Measurements from ENCODE around the gene PHF14. TPM values are rescaled to one million over a fixed set of nuclear protein-coding genes. Genes with fewer than 3 reads are reported as not detected.

The PHF14 gene
- total RNA-seq, 2 experiments from 2014 or later = 26.9 to 29.1 TPM

DNA sequence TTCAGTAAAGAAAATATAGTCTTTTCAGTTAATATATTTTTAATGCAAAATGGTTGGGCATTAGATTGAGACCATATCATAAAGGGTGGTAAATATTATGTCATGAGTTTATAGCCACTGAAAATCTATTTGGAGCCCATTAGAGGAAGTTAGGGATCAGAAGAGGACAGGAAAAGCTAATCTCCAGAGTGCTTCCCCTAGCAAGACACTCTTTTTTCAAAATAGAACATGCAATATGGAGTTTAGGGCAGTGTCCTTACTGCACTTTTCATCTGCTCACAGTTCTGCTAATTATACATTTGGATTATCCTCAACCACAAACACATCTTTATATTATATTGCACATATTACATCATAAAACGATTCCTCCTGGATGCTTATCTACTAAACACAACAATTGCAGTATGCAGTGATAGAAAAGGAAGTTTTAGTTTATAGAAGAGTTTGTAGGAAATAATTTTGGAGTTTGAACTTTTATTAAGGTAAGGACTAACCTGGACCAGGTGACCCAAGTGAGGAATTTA, 159.8 kb downstream of the PHF14 start:
- Mint-ChIP-seq H3K27me3 (no peaks in the 10 kb centered on the region), H3K4me1 (peaks cover 29% of the 10 kb centered on the region), H3K27ac (no peak overlapping the region), H3K9me3 (no peaks in the 10 kb centered on the region), H3K36me3 (ENCODE audit: low read depth) (peaks cover 15% of the 10 kb centered on the region), H3K4me3 (no peak overlapping the region)
- POLR2A ChIA-PET = no interaction called here
- CTCF ChIA-PET = no interaction called here
- no peak for DNase-seq

DNA sequence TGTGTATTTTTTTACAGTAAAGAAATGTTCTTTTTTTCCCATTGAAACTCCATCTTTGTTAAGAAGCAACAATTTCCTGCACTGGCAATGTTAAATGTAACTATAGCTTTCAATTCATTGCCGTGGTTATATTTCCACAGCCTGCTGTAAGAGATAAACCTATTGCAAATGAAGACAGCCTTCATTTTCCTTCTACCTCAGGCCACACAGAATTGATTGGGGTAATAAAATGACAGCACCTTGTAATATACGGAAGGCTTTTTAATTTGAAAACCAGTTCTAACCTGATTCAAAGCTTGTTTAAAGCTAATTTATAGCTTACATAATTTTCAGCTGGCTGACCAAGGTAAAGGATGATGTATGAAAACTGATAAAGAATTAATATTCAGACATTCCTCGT, 161.9 kb downstream of the PHF14 start:
- CTCF ChIA-PET = no interaction called here
- no peaks in the 10 kb centered on the region for H3K9me3 Mint-ChIP-seq
- DNase-seq = no peak
- H3K4me1 Mint-ChIP-seq = peaks cover 15% of the 10 kb centered on the region
- H3K36me3 Mint-ChIP-seq (ENCODE audit: low read depth) = peaks cover 12% of the 10 kb centered on the region
- no peak overlapping the region for H3K4me3 Mint-ChIP-seq
- H3K27ac Mint-ChIP-seq = no peak overlapping the region
- POLR2A ChIA-PET = no interaction called here
- no peaks in the 10 kb centered on the region for H3K27me3 Mint-ChIP-seq

DNA sequence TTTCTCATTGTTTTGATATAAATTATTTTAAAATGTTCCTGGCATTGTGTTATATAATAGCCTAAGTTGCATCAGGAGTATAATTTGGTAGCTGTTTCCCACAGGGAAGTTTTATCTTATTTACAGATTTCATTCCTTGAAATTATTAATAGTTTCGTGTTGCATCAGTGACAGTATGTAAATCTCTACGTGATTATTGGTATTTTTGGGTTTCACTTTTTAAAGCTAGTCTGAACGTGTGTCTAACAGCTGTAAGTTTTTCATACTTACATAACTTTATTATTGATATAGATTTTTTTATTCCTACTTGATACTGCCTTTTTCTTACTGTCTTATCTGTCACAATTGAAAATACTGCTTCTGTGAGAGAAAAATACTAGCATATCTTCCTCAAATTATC, 167.9 kb downstream of the PHF14 start:
- CTCF ChIA-PET = no interaction called here
- POLR2A ChIA-PET = no interaction called here

DNA sequence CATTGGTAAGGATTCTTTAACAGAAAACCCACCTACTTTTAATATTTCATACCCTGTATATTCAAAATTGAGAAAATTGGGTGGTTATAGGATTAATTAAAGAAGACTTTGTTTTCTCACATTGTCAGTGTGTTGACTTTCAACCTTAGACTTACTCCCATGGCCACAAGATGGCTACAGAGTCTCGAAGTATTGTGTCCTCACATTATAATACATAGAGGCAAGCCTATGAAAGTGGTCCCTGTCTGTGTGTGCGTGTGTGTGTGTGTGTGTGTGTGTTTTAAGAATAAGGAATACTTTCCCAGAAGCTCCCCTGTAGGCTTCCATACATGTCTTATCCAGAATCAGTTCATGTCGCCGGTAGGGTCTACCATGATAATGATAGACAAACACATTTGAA, 180.0 kb downstream of the PHF14 start:
- Mint-ChIP-seq H3K9me3 (no peaks in the 10 kb centered on the region), H3K4me1 (no peaks in the 10 kb centered on the region), H3K27ac (no peak overlapping the region), H3K36me3 (ENCODE audit: low read depth) (no peaks in the 10 kb centered on the region), H3K27me3 (no peaks in the 10 kb centered on the region), H3K4me3 (no peak overlapping the region)
- POLR2A ChIA-PET = no interaction called here
- DNase-seq = no peak
- CTCF ChIA-PET = no interaction called here

More for the DNA sequence above, 167.9 kb downstream of the PHF14 start:
- no peak overlapping the region for H3K27ac Mint-ChIP-seq
- no peaks in the 10 kb centered on the region for H3K9me3 Mint-ChIP-seq
- no peak for DNase-seq
- H3K27me3 Mint-ChIP-seq = no peaks in the 10 kb centered on the region
- H3K36me3 Mint-ChIP-seq (ENCODE audit: low read depth) = no peaks in the 10 kb centered on the region
- no peak overlapping the region for H3K4me3 Mint-ChIP-seq
- no peaks in the 10 kb centered on the region for H3K4me1 Mint-ChIP-seq

DNA sequence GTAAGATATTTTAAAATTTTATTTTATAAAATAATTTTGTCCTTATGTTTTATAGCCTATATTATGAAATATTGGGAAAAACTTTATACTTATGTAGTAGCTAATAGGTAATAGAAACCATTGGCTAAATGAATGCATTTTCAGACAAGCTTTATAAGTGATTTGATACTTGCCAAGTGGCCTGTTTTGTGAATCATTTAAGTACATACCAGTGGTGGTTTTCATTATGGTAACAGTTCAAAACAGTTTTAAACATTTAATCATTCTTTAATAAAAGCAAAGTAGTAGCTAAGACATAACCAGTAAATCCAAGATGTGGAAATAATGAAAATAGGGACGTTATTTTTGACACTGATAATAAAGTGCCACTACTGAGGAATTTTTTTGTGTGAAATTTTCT, 182.2 kb downstream of the PHF14 start:
- Mint-ChIP-seq H3K4me3 (no peak overlapping the region), H3K36me3 (ENCODE audit: low read depth) (no peaks in the 10 kb centered on the region), H3K27ac (no peak overlapping the region), H3K27me3 (no peaks in the 10 kb centered on the region), H3K9me3 (no peaks in the 10 kb centered on the region), H3K4me1 (no peaks in the 10 kb centered on the region)
- DNase-seq = no peak
- CTCF ChIA-PET = no interaction called here
- POLR2A ChIA-PET = no interaction called here

DNA sequence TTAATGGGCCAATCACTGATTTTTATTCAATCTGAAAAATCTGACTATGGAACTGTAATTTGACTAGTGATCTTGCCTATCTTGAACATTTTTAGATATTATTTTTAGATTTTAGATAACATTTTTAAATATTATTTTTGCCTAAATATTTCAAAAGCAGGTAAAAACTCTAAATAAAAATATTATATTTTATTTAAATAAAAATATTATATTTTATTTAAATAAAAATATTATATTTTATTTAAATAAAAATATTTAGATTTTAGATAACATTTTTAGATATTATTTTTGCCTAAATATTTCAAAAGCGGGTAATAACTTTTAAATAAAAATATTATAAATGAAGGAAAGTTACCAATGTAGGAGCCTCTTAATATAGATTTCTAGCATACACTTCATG, 187.8 kb downstream of the PHF14 start:
- no peaks in the 10 kb centered on the region for H3K4me1 Mint-ChIP-seq
- DNase-seq = no peak
- no peak overlapping the region for H3K4me3 Mint-ChIP-seq
- no peaks in the 10 kb centered on the region for H3K36me3 Mint-ChIP-seq (ENCODE audit: low read depth)
- H3K27me3 Mint-ChIP-seq = no peaks in the 10 kb centered on the region
- ChIA-PET CTCF (no interaction called here), POLR2A (no interaction called here)
- no peaks in the 10 kb centered on the region for H3K9me3 Mint-ChIP-seq
- H3K27ac Mint-ChIP-seq = no peak overlapping the region

DNA sequence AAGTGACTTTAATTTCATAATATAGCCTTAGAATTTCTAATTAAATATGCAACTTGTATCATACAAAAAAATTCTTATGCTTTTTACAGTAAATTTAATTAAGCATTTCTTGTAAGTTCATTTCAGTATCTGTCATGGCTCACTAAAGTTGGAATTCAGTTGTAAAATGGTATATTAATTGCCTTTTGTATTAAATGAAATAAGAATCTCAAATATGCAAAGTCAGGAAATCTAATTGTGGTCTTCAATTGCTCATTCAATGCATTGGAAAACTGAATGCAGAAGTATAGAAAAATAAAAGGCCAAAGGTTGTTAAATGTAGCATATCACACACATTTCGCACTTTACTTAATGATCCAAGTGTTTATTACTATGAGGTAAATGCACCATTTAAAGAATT, 189.5 kb downstream of the PHF14 start:
- no peak overlapping the region for H3K27ac Mint-ChIP-seq
- no peaks in the 10 kb centered on the region for H3K9me3 Mint-ChIP-seq
- POLR2A ChIA-PET = no interaction called here
- CTCF ChIA-PET = no interaction called here
- no peak for DNase-seq
- H3K36me3 Mint-ChIP-seq (ENCODE audit: low read depth) = no peaks in the 10 kb centered on the region
- H3K4me3 Mint-ChIP-seq = no peak overlapping the region
- H3K4me1 Mint-ChIP-seq = no peaks in the 10 kb centered on the region
- no peaks in the 10 kb centered on the region for H3K27me3 Mint-ChIP-seq

DNA sequence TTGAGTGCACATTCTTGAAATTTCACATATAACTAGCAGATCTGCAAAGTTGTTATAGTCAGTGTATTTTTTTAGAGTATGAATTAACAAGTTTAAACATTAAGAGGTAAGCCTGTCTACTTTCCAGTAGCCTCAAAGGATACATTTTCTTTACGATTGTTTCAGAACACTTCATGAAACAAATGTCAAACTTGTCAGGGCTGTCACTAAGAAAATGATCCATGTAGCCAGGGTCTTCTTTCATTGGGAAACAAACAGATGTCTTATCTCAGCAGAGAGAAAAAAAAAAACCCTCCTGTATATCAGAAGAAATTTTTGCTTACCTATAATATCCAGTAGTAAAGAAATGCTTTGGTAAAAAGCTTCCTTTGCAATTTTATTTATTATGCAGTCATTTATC, 192.4 kb downstream of the PHF14 start:
- no peak for DNase-seq
- Mint-ChIP-seq H3K36me3 (ENCODE audit: low read depth) (no peaks in the 10 kb centered on the region), H3K4me3 (no peak overlapping the region), H3K27me3 (no peaks in the 10 kb centered on the region), H3K9me3 (no peaks in the 10 kb centered on the region), H3K27ac (no peak overlapping the region), H3K4me1 (peaks cover under 1% of the 10 kb centered on the region)
- POLR2A ChIA-PET = no interaction called here
- CTCF ChIA-PET = no interaction called here

DNA sequence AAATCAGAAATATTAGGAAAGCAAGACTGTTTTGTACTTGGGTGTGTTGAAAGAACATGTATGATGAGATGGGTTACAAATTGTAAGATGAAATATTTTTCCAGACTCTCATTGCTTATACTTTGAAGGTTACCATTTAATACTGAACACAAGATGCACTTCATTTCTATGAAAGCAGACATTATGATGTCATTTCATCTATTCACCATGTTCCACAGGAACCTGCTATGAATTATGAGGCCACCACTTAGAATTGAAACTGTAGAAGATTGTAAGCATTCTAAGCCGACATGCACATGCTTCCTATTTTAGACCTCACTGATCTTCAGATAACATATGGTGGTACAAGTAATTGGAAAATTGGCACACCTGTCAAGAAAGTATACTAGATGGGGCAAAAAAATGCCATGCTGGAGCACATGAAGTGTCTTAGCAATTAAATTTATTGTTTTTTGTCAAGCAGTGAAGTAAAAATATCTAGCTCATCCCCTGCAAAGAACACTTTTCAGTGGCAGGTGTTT, 195.0 kb downstream of the PHF14 start:
- CTCF ChIA-PET = no interaction called here
- peaks cover 3% of the 10 kb centered on the region for H3K4me1 Mint-ChIP-seq
- POLR2A ChIA-PET = no interaction called here

DNA sequence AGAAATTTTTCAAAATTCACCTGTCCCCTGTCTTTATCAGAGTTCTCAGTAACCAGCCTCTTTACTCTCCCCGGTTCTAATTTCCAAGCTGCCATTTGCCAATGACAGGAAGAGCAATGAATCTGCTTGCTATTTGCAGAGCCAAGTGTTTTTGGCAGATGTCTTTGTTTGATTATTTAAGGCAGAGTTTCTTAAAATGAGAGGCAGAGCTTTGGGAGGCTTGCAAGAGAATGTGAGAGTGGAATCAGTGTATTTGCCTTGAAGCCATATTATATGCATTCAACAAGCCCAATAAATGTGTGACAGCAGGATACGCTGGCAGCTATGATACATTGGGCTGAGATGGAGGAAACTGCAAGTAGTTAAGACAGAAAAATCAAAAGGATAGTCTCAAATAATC, 196.5 kb downstream of the PHF14 start:
- H3K27ac Mint-ChIP-seq = no peak overlapping the region
- DNase-seq = no peak
- H3K9me3 Mint-ChIP-seq = no peaks in the 10 kb centered on the region
- ChIA-PET POLR2A (no interaction called here), CTCF (no interaction called here)
- no peak overlapping the region for H3K4me3 Mint-ChIP-seq
- H3K4me1 Mint-ChIP-seq = peaks cover 3% of the 10 kb centered on the region
- H3K36me3 Mint-ChIP-seq (ENCODE audit: low read depth) = no peaks in the 10 kb centered on the region
- no peaks in the 10 kb centered on the region for H3K27me3 Mint-ChIP-seq

More for the DNA sequence above, 195.0 kb downstream of the PHF14 start:
- Mint-ChIP-seq H3K9me3 (no peaks in the 10 kb centered on the region), H3K4me3 (no peak overlapping the region), H3K36me3 (ENCODE audit: low read depth) (no peaks in the 10 kb centered on the region), H3K27me3 (no peaks in the 10 kb centered on the region), H3K27ac (no peak overlapping the region)
- no peak for DNase-seq

DNA sequence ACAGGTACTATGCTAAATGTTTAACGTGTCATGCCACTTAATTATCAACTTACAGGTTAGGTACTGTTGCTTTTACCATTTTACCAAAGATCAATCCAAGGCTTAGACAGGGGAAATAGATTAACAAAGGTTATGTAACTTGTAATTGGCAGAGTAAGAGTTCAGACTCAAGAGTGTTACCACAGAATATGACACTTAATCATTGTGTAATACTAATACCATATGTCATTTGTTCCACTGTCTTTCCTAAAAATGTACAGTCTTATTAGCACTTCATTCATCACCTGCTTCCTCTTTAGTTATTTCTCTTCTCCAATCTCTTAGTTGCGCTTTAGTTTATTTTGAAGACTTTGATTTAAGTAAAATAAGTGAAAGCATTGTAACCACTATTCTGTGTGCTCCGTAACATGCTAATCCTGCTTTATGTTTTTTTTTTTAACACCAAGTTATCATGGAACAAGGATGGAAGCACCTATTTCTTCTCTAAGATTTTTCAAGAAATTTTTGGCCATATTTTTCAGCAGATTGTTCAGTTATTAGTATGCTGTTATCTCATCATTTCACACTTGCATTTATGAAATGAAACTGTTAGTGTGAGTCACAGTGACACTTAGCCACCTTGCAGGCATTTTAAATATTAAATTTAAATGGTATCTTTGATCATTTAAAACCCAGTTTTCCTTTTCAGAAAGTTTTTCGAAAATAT, 197.3 kb downstream of the PHF14 start:
- no peaks in the 10 kb centered on the region for H3K36me3 Mint-ChIP-seq (ENCODE audit: low read depth)
- no peak overlapping the region for H3K4me3 Mint-ChIP-seq
- H3K4me1 Mint-ChIP-seq = peaks cover 3% of the 10 kb centered on the region
- H3K27me3 Mint-ChIP-seq = no peaks in the 10 kb centered on the region
- DNase-seq = no peak
- ChIA-PET CTCF (no interaction called here), POLR2A (no interaction called here)
- H3K9me3 Mint-ChIP-seq = no peaks in the 10 kb centered on the region
- H3K27ac Mint-ChIP-seq = no peak overlapping the region

DNA sequence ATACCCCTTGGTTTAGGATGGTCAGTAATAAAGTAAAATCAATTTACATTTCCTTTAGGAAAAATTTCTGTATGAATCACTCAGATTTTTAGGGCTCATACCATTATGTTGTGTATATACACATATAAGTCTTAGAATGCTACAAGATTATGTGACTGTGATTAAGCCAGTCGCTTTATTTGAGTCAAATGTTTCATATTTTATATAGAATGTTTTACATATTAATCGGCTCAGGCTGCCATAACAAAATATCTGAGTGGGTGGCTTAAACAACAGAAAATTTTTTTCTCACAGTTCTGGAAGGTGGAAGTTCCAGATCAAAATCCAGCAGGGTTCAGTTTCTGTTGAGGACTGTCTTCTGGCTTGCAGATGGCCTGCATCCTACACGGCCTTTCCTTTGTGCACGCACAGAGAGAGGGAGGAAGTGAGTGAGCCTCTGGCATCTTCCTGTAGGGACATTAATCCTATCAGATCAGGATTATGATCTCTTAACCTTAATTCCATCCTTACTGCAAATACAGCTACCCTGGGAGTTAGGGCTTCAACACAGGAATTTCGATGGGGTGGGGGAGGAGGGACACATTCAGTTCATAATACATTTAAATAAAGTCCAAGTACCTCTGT, 198.0 kb downstream of the PHF14 start:
- no peak overlapping the region for H3K27ac Mint-ChIP-seq
- ChIA-PET POLR2A (no interaction called here), CTCF (no interaction called here)
- no peak for DNase-seq
- H3K9me3 Mint-ChIP-seq = no peaks in the 10 kb centered on the region
- no peaks in the 10 kb centered on the region for H3K36me3 Mint-ChIP-seq (ENCODE audit: low read depth)
- peaks cover 3% of the 10 kb centered on the region for H3K4me1 Mint-ChIP-seq
- H3K4me3 Mint-ChIP-seq = no peak overlapping the region
- H3K27me3 Mint-ChIP-seq = no peaks in the 10 kb centered on the region

DNA sequence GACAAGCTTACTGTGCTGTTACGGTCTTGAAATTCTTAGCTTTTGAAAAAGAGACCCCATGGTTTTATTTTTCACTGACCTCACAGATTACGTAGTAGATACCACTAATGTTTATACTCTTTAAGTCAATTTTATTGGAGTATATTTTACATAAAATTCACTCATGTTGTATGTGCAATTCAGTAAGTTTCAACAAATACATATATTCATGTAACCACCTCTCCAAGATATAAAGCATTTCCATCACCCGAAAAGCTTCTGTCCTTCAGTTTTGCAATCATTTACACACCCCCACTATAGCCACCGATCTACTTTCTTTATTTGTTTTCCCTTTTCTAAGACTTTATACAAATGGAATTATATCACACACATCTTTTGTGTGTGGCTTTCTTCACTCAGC, 199.2 kb downstream of the PHF14 start:
- no peak overlapping the region for H3K4me3 Mint-ChIP-seq
- H3K9me3 Mint-ChIP-seq = no peaks in the 10 kb centered on the region
- ChIA-PET CTCF (no interaction called here), POLR2A (no interaction called here)
- H3K27ac Mint-ChIP-seq = no peak overlapping the region
- peaks cover 3% of the 10 kb centered on the region for H3K4me1 Mint-ChIP-seq
- DNase-seq = no peak
- no peaks in the 10 kb centered on the region for H3K36me3 Mint-ChIP-seq (ENCODE audit: low read depth)
- no peaks in the 10 kb centered on the region for H3K27me3 Mint-ChIP-seq

DNA sequence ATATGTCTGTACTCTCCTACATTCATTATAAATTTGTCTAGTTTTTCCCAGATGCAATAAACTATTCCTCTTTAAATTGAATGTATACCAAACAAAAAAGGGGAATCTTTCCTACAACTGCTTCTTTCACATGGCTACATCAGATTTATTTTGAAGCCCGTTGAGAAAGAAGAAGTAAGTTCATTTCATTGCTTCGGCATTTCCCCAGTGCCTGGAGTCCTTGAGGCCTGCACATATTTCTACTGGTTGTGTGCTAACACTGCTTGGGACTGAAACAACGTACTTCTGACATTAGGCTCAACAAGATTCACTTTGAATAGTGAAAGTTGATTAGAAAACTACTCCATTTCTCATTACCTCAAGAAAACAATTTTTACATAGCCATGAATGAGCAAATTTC, 201.7 kb downstream of the PHF14 start:
- ChIA-PET CTCF (interaction anchor here (1.2 kb wide), 1 partner anchor 37 kb away, joined by 3 read pairs; no protein-coding TSS in a partner anchor), POLR2A (no interaction called here)
- Mint-ChIP-seq H3K4me3 (no peak overlapping the region), H3K4me1 (peaks cover 3% of the 10 kb centered on the region), H3K9me3 (no peaks in the 10 kb centered on the region), H3K27me3 (no peaks in the 10 kb centered on the region), H3K27ac (no peak overlapping the region), H3K36me3 (ENCODE audit: low read depth) (no peaks in the 10 kb centered on the region)
- DNase-seq = no peak

Measured in activated CD4-positive, alpha-beta memory T cell treated with anti-CD3 and anti-CD28 coated beads, Interleukin-2, amount 10 ng/mL, durations not matched to agents 7 days and 5 days (primary cell).